ENCODE data around the gene ZNF217. TPM values are rescaled to one million over a fixed set of nuclear protein-coding genes. Genes with fewer than 3 reads are reported as not detected.
"Not testable (repeated sequence)": the region's sequence is repeated elsewhere in the genome, so short reads cannot be mapped to it uniquely, and the experiment has no call there.

ZNF217 gene
- polyA plus RNA-seq, 1 donor from 2014 or later = 1.9 TPM

- no peak for TF ChIP-seq POLR2AphosphoS5 (IDR thresholded peaks at IDR 0.05)
- no peaks in the 10 kb centered on the region for H3K79me2 ChIP-seq (replicated peaks; ENCODE audit: insufficient read depth, low read length)
- no peaks in the 10 kb centered on the region for H3K27me3 ChIP-seq (ENCODE audit: insufficient read depth, low read depth, low read length)
- no peak overlapping the region for H3K9ac ChIP-seq (ENCODE audit: low read length)
- no peaks in the 10 kb centered on the region for H4K20me1 ChIP-seq (ENCODE audit: insufficient read depth)
- H3K27ac ChIP-seq (ENCODE audit: low read length) = no peak overlapping the region
- H3K9me3 ChIP-seq (ENCODE audit: low read length) = no peaks in the 10 kb centered on the region
- no peak overlapping the region for H3K4me2 ChIP-seq (ENCODE audit: low read length)
- H2AFZ ChIP-seq (ENCODE audit: low read depth, low read length) = no peak overlapping the region
- H3F3A ChIP-seq (ENCODE audit: insufficient read depth, low read length, poor library complexity, severe bottlenecking) = no peaks in the 10 kb centered on the region
- no peak overlapping the region for H3K4me3 ChIP-seq (ENCODE audit: low read length)
- H3K9me2 ChIP-seq (ENCODE audit: insufficient read depth, low read length) = no peaks in the 10 kb centered on the region
- H3K36me3 ChIP-seq (ENCODE audit: insufficient read depth, low read length) = no peaks in the 10 kb centered on the region
Measured at GRCh38 chr20:53539516-53539915, 54.1 kb downstream of the ZNF217 start.

- H4K20me1 ChIP-seq (ENCODE audit: insufficient read depth); H3F3A ChIP-seq (ENCODE audit: insufficient read depth, low read length, poor library complexity, severe bottlenecking); H3K79me2 ChIP-seq (replicated peaks; ENCODE audit: insufficient read depth, low read length); H3K27ac ChIP-seq (ENCODE audit: low read length); H3K4me3 ChIP-seq (ENCODE audit: low read length); H3K4me2 ChIP-seq (ENCODE audit: low read length); H3K9me3 ChIP-seq (ENCODE audit: low read length); H2AFZ ChIP-seq (ENCODE audit: low read depth, low read length); H3K36me3 ChIP-seq (ENCODE audit: insufficient read depth, low read length); H3K9ac ChIP-seq (ENCODE audit: low read length); H3K9me2 ChIP-seq (ENCODE audit: insufficient read depth, low read length); H3K27me3 ChIP-seq (ENCODE audit: insufficient read depth, low read depth, low read length): not testable (repeated sequence)
Measured at GRCh38 chr20:53536382-53536781, 57.3 kb downstream of the ZNF217 start.

- no peaks in the 10 kb centered on the region for H4K20me1 ChIP-seq (ENCODE audit: insufficient read depth)
- no peak overlapping the region for H3K27ac ChIP-seq (ENCODE audit: low read length)
- no peaks in the 10 kb centered on the region for H3K9me3 ChIP-seq (ENCODE audit: low read length)
- H3K9me2 ChIP-seq (ENCODE audit: insufficient read depth, low read length) = no peaks in the 10 kb centered on the region
- H3K27me3 ChIP-seq (ENCODE audit: insufficient read depth, low read depth, low read length) = no peaks in the 10 kb centered on the region
- no peak for TF ChIP-seq SMC3 (conservative IDR thresholded peaks at IDR 0.05; ENCODE audit: poor library complexity)
- TF ChIP-seq POLR2AphosphoS5 (IDR thresholded peaks at IDR 0.05) = no peak
- no peak for TF ChIP-seq EP300 (conservative IDR thresholded peaks at IDR 0.05; ENCODE audit: poor library complexity, severe bottlenecking)
- TF ChIP-seq CTCF (IDR thresholded peaks at IDR 0.05; ENCODE audit: poor library complexity, severe bottlenecking) = no peak
- H3K4me2 ChIP-seq (ENCODE audit: low read length) = no peak overlapping the region
- H3F3A ChIP-seq (ENCODE audit: insufficient read depth, low read length, poor library complexity, severe bottlenecking) = no peaks in the 10 kb centered on the region
- no peaks in the 10 kb centered on the region for H3K79me2 ChIP-seq (replicated peaks; ENCODE audit: insufficient read depth, low read length)
- no peak overlapping the region for H3K9ac ChIP-seq (ENCODE audit: low read length)
- H3K4me3 ChIP-seq (ENCODE audit: low read length) = no peak overlapping the region
- H2AFZ ChIP-seq (ENCODE audit: low read depth, low read length) = no peak overlapping the region
- H3K36me3 ChIP-seq (ENCODE audit: insufficient read depth, low read length) = no peaks in the 10 kb centered on the region
Measured at GRCh38 chr20:53535878-53536277, 57.8 kb downstream of the ZNF217 start.

GRCh38 chr20:53534037-53534436 lies 59.6 kb downstream of the ZNF217 start:
- TF ChIP-seq RAD21 (conservative IDR thresholded peaks at IDR 0.05) = no peak
- TF ChIP-seq REST (IDR thresholded peaks at IDR 0.05; ENCODE audit: borderline replicate concordance) = no peak
- no peak for TF ChIP-seq TAF1 (IDR thresholded peaks at IDR 0.05; ENCODE audit: low read depth)
- Histone ChIP-seq H3K4me2 (ENCODE audit: low read length) (no peak overlapping the region), H4K20me1 (ENCODE audit: insufficient read depth) (no peaks in the 10 kb centered on the region), H3K27me3 (ENCODE audit: insufficient read depth, low read depth, low read length) (no peaks in the 10 kb centered on the region), H3K27ac (ENCODE audit: low read length) (no peak overlapping the region), H3K79me2 (replicated peaks; ENCODE audit: insufficient read depth, low read length) (no peaks in the 10 kb centered on the region), H3F3A (ENCODE audit: insufficient read depth, low read length, poor library complexity, severe bottlenecking) (no peaks in the 10 kb centered on the region), H3K9ac (ENCODE audit: low read length) (no peak overlapping the region), H3K9me2 (ENCODE audit: insufficient read depth, low read length) (no peaks in the 10 kb centered on the region), H3K9me3 (ENCODE audit: low read length) (no peaks in the 10 kb centered on the region), H3K36me3 (ENCODE audit: insufficient read depth, low read length) (no peaks in the 10 kb centered on the region), H2AFZ (ENCODE audit: low read depth, low read length) (no peak overlapping the region), H3K4me3 (ENCODE audit: low read length) (no peak overlapping the region)
